GM21423 (cell line): Measurements from ENCODE around the gene ARHGAP6.

Experiments used
- ATAC-seq: cut with Tn5 transposase; IDR thresholded peaks from one replicate; pipeline ENCODE4 v1.9.1; 2021; ENCODE audit warnings: mild to moderate bottlenecking, moderate library complexity; ENCODE audit not compliant: unreplicated experiment

The ARHGAP6 gene

GRCh38 chrX:11464380-11464779 is 201.3 kb downstream of the ARHGAP6 start:
- no peak for ATAC-seq

GRCh38 chrX:11462648-11463047 is 203.1 kb downstream of the ARHGAP6 start:
- ATAC-seq, result no peak

GRCh38 chrX:11462136-11462535 is 203.6 kb downstream of the ARHGAP6 start:
- ATAC-seq, result no peak

GRCh38 chrX:11461201-11462001 is 204.3 kb downstream of the ARHGAP6 start:
- no peak for ATAC-seq

GRCh38 chrX:11460347-11460746 is 205.4 kb downstream of the ARHGAP6 start:
- no peak for ATAC-seq

- ATAC-seq, result no peak
These were observed 207.6 kb downstream of the ARHGAP6 start for GRCh38 chrX:11458170-11458569.

GRCh38 chrX:11451151-11451550 is 214.6 kb downstream of the ARHGAP6 start:
- ATAC-seq, result no peak

GRCh38 chrX:11450354-11450753 is 215.4 kb downstream of the ARHGAP6 start:
- no peak for ATAC-seq

GRCh38 chrX:11449613-11450012 is 216.1 kb downstream of the ARHGAP6 start:
- ATAC-seq, result no peak

GRCh38 chrX:11447418-11447817 is 218.3 kb downstream of the ARHGAP6 start:
- ATAC-seq, result no peak

GRCh38 chrX:11446949-11447348 is 218.8 kb downstream of the ARHGAP6 start:
- ATAC-seq, result no peak

- ATAC-seq, result no peak
These were observed 219.4 kb downstream of the ARHGAP6 start for GRCh38 chrX:11446336-11446735.

GRCh38 chrX:11445540-11445939 is 220.2 kb downstream of the ARHGAP6 start:
- ATAC-seq, result no peak

- ATAC-seq, result no peak
These were observed 221.7 kb downstream of the ARHGAP6 start for GRCh38 chrX:11444052-11444451.

GRCh38 chrX:11439846-11440245 is 225.9 kb downstream of the ARHGAP6 start:
- no peak for ATAC-seq

GRCh38 chrX:11438767-11439166 is 227.0 kb downstream of the ARHGAP6 start:
- no peak for ATAC-seq

GRCh38 chrX:11438380-11438723 is 227.4 kb downstream of the ARHGAP6 start:
- ATAC-seq, result no peak

GRCh38 chrX:11437642-11438379 is 227.9 kb downstream of the ARHGAP6 start:
- no peak for ATAC-seq

GRCh38 chrX:11435568-11435967 is 230.2 kb downstream of the ARHGAP6 start:
- ATAC-seq, result no peak

GRCh38 chrX:11434607-11435006 is 231.1 kb downstream of the ARHGAP6 start:
- ATAC-seq, result no peak

GRCh38 chrX:11431786-11432185 is 233.9 kb downstream of the ARHGAP6 start:
- ATAC-seq, result no peak

- no peak for ATAC-seq
These were observed 235.4 kb downstream of the ARHGAP6 start for GRCh38 chrX:11430271-11430670.
